Fibroblast of the conjunctiva (primary cell): ENCODE data around the gene NHERF1.

Source experiments
- DNase-seq: peaks from one replicate; pipeline ENCODE4 v3.0.0-alpha.2; 2010; ENCODE audit warnings: low read depth

The NHERF1 gene

DNA sequence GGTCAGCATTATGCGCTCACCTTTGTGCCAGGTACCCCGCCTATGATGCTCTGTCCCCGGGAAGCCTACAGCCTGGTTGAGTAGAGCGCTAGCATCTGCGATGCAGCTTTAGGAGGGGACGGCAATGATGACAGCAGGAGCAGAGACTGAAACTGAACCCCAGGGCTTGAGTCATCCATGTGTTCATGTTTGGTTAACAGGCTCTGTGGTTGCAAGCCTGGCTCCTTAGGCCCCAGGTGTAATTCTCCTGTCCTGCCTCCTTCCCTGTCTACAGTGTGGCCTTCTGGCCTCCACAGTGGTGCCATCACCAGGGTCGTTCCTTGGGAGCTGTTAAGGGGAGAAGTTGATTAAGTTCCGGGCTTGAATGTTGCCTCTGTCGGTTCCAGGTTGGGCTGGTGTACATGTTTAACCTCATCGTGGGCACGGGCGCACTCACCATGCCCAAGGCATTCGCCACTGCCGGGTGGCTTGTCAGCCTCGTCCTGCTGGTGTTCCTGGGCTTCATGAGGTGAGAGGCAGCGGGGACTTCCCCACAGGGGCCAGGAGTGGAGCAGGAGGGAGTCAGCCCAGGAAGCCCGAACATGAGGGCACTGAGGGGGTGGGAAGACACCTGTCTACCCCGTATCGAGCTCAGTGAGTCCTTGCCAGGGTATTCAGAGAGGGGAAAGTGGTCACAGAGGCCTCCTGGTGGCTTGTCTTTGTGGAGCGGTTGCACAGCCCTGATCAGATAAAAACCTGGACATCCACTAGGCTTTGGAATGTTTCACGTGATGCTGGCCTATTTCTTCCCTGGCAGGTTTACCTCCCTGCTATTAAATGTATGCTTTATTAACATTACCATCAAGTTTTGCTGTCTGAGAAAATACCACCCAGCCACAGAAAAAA is 36.9 kb downstream of the NHERF1 start:
- DNase-seq, result no peak

DNA sequence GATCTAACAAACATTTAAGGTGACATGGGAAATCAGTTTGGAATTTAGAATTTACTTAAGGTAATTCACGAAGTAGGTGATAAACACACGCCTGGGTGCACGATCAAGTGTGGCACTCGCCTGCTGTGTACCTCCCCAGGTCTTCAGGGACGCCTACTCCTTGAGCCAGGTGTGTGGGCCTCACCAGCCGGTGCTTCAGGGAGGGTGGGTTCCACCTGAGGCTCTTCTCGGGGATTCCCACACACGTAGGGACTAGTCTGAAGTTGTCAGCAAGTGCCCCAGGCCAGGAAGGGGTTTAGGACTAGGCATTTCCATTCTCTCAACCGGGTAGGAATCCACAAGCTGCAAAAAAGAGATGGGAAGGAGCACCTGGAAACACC is 37.5 kb downstream of the NHERF1 start:
- DNase-seq, result no peak

DNA sequence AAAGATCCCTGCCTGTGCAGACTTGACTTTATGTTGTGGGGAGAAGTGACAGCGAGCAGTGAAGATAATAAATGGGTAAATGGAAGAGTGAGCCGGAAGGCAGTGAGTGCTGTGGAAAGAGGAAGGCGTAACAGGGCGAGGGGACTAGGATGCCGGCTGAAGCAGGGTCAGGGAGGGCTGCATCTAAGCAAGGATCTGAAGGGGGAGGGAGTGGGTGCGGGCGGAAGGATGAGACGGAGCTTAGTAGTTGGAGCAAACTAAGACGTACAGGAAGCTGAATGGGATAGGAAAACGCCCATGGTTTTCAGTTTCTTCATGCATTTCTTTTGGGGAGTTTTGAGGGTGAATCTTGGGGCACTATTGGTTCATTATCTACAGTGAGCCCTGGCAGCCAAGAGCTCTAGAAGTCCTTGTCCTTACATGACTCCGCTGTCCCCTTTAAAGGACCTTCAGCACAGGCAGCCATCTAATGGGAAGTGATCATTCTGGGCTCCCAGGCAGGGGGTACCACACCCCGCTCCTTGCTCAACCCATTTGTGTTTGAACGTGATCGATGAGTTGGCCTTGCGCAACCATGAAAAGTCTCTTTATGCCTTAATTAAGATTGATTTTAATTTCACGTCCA is 38.1 kb downstream of the NHERF1 start:
- DNase-seq, result no peak

DNA sequence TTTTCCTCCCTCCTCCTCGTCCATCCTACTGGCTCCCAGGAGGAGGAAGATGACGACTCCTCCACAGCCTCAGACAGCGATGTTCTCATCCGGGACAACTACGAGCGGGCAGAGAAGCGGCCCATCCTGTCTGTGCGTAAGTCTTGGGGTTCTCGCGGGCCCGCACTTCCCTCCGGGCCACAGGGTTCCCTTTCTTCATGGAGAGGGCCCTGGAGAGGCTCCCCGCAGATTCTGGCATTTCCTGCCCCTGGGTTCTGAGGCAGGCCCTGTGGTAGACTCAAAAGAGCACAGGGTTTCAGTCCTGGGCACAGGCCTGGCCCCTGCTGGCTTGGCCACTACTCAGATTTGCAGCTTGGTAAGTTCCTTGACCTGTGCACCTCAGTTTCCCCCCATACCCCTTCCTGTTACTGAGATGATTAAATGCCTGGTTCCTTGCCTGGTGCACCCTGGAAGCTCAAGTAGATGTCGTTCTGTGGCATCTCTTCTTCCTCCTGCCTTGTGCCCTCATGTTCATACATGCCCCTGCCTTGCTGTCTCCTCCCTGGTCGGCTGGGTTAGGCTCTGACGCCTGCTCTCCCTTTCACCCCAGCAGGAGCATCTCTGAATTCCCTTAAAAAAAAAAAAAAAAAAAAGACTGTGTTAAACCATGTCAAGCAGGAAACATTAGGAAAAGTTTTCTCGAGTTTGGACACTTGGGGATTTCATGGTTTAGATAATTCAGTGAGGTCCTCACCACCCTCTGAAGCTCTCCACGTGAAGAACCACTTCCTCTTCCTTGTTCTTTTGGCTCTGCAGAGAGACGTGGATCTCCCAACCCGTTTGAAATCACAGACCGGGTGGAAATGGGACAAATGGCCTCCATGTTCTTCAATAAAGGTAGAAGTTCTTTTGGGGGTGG is 42.0 kb downstream of the NHERF1 start:
- no peak for DNase-seq

DNA sequence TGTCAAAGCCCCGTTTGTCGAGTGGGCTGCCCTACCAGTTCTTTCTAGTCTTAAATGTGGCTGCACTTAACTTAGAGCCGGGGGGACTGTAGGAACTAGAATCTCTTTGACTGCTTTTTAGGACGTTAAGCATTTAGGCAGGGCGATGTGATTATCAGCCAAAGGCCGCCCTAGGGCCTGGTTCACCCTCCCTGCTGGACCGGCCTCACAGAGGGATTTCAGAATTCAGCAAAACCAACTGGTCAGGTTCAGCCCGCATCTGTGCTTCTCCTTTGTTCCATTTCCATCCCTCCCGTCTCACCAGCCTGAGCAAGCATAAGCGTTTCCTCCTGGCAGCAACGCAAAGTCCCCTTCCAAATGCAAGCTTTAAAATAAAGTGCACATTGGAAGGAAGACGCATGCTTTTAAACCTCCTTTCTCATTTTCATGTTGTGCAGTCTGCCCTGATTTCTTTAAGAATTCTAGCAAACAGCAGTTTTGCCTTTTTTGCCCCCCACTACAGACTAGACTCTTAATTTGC is 44.2 kb downstream of the NHERF1 start:
- DNase-seq, result no peak

DNA sequence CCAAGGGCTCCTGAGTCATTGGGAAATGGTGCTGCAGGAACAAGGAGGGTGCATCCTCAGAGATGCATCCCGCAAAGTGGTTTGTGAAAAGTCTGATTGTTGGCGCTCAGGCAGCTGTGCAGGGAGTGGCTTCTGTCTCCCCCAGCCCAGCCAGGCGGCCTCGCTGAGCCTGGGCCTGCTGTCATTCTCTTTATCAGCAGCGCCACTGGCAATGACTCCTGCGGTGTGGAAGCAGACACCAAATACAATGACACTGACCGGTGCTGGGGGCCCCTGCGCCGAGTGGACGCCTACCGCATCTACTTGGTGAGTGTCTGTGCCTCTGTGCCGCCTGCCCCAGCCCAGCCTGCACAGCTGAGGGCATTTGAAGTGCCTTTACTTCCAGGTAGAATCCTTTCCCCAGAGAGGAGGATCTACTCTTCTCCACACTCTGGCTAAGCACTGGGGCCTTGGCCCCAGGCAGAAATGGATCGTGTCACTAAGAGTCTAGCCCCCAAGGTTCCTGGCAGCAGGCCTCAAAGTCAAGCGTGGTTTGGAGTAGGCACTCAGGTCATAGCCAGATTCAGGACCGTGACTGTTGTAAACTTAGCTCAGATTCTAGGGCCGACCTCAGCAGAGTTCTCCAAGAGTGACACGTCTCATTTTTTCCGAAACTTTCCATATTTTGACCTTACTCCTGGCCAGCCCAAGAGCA is 47.0 kb downstream of the NHERF1 start:
- no peak for DNase-seq

DNA sequence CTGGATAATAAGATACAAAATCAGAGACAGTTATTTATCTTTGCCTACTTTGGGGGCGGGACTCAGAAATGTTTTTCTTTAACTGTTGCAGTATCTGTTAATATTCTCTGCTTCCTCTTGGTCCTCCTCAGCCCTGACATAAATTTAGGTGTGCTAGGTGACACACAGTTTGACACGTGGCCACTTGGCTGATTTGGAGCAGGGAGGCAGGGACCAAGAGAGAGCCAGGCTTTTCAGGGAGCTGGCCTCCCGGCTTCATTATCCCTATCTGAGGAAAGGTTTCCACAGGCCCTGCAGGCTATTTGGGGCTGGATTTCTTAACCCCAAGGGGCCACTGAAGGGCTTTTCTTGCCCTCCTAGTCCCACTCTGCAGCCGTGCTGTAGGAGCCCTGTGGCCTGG is 47.8 kb downstream of the NHERF1 start:
- DNase-seq, result no peak

DNA sequence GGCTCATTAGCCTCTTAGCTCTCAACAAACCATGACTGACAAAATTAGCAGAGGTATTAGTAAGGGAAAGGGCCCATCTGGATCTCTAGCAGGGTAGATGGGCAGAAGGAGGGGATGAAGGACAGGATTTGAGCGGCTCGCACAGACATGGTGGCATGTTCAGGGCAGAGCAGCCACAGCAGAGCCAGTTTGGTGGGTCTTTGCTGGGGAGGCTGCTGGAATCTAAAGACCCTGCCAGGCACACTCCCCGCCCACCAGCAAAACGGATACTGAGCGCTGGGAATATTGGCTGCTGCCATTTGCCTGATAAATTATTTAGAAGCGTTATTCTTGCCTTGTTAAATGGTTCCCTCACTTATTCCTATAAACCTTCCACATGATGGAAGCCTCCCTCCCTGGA is 48.4 kb downstream of the NHERF1 start:
- DNase-seq, result no peak

DNA sequence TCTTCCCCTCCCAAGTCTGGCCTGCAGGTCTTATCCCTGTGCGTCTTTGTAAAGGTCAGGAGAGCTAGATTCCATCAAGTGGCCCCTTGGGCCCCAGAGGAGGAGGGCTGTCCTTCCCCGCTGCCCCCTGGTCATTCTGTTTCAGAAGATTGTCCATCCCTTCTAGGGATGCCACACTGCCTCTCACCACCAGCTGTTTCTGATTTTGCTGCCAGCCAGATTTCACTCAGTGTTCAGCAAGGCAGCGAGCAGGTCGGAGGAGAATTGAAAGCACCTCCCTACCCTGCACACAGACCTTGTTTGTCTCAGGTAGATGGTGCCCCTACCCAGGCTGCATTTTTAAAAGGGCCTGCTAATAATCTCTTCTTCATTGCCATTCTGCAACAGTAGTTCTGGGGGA is 49.4 kb downstream of the NHERF1 start:
- DNase-seq, result no peak

DNA sequence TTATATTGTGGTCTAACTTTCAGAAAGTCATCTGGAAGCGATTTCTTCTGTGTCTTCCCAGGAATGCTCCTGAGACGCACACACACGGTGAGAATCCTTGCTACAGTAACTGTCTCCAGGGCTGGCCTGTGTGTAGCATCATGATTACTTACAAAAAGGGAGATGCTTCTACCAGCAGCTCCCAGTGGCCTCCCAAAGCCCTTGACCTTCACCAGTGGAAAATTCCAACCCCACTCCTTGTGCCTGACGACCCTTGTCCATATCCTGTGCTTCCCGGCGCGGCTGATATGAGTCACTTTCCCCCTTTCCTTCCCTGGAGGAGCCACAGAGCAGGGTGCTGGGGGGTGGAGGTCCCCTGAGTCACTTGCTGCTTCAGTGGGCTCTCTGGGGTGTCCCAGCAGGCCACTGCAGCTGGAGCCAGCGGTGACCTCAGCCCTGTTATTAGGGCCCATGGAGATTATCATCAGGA is 49.8 kb downstream of the NHERF1 start:
- DNase-seq, result no peak

DNA sequence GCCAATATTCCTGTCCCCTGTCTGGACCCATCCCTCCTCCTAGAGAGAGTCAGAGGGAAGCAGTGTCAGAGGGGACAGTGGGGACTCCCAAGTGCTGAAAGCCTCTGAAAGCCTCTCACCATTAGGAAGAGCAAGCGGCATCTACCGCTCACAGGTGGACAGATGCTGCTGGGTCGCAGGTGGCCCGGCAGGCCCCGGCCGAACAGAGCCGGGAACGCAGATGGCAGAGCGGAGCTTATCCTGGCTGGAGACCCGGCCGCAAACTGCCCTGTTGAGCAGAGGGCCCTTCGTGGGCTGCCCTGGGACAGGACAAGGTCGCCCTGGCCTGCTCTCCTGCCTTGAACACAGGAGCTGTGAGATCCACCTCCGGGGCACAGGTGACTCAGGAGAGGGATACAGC is 50.7 kb downstream of the NHERF1 start:
- no peak for DNase-seq

DNA sequence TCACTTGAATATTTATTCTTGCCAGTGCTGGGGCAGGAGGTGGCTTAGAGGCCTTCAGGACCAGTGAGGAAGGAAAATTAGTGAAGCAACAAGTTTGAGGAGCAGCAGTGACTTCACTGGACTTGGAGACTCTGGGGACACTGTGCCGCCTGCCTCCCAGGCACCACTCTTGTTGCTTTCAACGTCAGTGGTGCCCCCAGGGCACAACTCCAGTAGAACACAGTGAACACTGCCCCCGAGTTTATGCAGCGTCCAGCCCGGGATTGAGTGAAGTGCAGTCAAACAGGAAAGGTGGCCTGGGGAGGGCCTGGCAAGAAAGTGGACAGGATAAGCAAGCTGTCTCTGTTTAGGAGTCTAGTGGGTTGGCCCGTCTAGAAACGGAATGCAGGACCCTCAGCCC is 52.1 kb downstream of the NHERF1 start:
- DNase-seq, result no peak

DNA sequence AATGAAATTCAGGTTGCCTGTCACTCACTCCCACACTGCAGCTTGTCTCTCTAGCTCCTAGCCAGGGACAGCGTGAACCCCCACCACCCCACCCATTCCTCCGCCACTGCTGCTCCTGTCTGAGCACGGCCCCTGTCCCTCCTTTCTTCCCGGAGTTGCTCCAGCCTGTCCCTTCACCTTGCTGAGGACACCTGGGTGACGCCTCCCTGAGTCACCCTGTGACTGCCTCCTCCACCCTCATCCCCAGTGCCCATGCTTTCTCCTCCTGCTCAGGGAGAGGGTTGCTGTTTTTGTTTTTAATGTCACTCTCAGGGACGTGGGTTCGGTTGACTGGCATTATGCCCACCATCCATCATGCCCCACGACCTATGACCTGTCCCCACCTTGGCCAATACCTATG is 53.5 kb downstream of the NHERF1 start:
- DNase-seq, result no peak

DNA sequence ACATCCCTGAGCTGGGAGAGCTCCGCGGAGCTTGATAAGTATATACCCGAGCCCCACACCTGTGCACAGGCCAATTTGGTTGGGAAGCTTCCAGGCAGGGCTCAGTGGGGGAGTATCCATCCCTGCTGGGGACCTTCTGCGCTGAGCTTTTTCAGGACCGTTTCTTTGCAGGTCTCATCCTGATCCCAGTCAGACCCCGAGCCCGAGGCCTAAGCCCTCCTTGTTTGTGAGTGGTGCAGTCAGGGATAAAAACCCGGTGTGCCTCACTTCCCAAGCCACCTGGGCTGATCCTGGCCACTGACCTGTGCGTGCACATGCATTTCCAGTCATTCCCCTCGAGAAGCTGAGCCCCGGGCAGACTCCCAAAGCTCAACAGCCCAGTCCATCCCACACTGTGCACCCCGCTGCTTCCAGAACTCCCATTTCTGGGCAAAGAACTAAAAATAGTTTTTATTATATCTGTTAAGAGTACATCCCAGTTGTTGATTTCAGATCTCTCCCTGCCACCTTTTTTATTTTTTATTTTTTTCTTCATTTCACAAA is 55.0 kb downstream of the NHERF1 start:
- no peak for DNase-seq

DNA sequence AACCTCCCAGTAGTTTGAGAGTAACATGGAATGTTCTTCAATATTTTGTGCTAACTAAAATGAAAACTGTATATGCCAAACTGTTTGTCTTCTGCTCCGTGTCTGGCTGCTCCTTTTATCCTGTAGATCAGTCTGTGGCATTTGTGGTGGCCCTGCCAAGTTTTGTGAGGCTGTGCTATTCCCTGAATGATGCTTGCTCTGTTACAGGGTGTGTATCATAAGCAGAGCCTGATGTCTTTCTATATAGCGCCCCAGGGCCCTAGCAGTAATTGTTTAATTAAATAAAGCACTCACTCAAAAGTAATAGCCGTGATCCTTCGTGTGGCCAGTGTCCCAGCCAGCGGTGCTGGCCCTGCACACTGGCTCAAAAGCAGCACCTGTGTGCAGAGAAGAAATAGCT is 55.5 kb downstream of the NHERF1 start:
- no peak for DNase-seq

DNA sequence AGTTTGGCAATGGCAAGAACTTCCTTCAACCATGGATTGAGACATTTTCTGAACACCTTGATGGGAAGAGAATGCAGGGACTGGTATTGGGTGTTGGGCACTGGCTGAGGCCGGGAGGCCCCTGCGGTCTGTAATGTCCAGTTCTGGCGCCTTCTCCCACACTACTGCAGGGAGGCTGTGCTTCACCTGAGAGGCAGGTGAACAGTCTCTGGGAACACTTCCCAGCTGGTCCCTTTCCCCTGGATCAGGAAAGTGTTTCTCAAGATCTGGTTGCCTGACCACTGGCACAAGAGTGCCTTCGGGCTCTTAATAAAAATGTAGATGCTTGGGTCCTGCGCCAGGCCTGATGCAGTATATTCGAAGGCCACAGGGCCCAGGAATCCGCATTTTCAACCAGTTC is 56.3 kb downstream of the NHERF1 start:
- no peak for DNase-seq

DNA sequence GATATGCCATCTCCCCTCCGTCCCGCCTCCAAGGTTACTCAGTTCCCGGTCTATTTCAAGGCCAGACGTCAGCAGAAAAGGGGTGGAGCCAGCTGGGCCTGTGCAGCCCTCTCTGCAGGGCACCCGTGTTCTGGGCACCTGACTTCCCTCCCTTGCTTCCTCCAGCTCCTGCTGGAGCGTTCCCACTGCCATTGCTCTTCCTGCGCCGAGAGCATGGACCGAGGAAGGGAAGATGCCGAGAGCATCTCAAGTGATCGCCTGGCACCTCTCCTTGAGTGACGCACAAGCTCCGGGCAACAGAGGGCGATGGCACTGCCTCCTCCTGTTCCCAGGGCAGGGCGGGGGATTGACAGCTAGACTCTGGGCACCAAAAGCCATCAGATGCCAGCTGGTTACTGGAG is 57.2 kb downstream of the NHERF1 start:
- no peak for DNase-seq

DNA sequence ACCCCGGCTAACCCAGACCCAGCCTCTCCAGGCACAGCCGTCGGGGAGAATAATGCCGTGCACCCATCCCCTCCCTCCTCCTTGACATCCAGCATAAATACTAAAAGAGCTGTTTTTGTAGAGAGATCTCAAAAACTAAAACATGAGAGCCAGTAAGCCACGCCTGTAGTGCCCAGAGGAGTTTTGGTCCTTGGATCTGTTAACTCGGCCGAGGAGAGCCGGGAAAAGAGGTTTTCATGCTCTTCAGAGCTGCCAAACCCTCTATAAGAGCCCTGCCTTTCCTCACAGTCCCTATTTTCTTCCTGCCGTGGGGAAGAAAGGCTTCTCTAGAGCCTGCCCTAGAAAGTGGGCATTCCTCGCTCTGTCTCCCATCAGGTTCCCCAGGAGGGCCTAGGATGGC is 57.9 kb downstream of the NHERF1 start:
- no peak for DNase-seq

DNA sequence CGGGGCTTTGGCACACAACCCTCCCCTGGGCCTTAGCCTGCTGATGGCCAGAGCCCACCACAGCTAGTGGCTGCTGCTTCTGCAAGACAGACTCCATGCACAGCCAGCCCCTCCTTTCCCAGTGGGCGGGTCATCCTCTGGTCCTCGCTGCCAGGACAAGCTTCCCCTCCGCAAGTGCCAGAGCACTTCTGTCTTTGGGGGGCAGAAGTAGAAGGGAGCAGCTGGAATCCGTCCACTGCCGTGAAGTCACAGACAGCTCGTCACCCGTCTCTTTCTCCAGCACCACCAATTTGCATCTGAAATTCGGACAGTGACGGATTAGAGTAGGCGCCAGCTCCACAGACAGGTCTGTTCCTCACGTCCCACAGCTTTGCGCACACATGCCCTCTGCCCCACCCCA is 59.0 kb downstream of the NHERF1 start:
- DNase-seq, result no peak

DNA sequence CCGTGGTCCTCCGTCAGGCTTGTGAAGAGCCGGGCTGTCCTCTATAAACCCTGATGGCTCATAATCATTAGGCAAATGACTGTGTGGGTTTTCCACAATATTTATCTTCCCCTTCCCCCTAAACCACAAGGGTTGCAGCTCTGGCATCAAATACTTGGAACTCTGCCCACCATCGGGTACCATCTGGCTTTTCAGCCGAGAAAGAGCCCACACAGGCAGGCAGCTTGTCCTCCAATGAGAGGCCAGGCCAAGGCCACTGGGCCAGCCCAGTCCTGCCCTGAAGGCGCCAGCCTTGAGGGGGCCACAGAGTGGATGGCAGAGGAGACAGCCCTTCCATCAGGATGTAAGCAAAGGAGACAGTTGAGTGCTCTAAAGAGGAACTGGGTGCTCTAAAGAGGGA is 59.5 kb downstream of the NHERF1 start:
- no peak for DNase-seq

DNA sequence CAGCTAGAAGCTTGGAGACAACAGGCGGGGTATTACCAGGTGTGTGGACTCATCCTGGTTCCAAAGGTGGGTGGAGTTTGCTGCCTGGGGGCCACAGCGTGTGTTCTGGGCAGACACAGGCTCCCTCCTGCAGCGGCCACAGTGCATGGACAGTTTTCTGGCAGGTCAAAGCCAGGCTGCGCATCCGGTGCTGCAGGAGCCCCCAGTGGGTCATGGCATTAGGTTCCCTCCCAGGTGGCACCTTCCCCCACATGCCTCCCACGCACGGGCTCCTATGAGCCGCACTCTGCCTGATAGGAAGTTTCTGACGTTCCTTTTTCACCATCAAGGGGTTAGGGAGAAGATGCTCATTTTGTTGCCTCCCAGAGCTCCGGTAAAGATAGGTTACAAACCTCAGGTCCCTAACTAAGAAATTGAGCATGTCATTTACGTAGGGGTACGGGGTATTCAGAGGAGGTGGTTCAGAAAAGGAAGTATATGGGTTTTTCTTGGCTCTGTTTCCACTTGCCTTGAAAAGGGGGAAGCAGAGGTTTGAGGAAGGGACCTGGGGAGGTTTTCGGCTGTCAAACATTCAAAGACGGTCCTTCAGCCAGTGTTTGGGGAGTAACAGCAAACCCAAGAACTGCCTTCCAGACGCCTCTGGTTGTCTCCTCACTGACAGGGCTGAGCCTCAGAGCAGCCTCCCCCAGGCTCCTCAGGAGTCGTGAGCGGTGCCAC is 60.4 kb downstream of the NHERF1 start:
- DNase-seq, result no peak
